GM12801 (cell line): ENCODE measurements around the gene PRM2.

Source experiments
- TF ChIP-seq, protein P1 (sequence below): IDR thresholded peaks from one replicate; pipeline ENCODE4 v1.5.1; 2011; ENCODE audit warnings: control low read depth; ENCODE audit not compliant: insufficient read length; ENCODE audit errors: extremely low read depth

The PRM2 gene

DNA sequence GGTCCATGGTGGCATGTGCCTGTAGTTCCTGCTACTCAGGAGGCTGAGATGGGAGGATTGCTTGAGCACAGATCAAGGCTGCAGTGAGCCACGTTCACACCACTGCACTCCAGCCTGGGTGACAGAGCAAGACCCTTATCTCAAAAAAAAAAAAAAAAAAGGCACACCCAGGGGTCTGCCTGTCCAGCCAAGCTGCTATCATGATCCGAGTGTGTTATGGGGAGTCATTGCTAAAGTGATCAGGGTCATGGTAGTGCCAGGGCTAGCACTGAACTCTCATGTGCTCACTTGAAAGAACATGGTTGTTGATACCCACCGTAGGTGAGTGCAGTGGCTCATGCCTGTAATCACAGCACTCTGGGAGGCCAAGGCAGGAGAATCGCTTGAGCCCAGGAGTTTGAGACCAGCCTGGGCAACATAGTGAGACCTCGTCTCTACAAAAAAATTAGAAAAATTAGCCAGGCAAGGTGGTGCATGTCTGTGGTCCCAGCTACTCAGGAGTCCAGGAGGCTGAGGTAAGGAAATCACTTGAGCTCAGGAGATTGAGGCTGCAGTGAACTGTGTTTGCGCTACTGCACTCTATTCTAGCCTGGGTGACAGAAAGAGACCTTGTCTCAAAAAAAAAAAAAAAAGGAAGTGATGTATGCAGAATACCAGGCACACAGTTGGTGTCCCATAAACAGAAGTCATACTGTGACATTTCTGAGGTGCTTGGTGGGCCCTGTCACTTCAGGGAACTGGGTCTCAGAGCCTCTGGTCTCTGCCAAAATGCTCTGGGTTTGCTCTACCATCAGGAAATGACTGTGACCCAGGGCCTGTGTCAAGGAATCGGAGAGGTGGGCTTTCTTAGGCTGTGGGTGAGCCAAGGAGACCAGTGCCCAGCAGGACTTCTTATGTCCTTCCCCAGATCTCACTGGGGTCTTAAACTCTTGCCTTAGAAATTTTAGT lies 2.7 kb upstream of the PRM2 start:
- TF ChIP-seq, protein P1, sequence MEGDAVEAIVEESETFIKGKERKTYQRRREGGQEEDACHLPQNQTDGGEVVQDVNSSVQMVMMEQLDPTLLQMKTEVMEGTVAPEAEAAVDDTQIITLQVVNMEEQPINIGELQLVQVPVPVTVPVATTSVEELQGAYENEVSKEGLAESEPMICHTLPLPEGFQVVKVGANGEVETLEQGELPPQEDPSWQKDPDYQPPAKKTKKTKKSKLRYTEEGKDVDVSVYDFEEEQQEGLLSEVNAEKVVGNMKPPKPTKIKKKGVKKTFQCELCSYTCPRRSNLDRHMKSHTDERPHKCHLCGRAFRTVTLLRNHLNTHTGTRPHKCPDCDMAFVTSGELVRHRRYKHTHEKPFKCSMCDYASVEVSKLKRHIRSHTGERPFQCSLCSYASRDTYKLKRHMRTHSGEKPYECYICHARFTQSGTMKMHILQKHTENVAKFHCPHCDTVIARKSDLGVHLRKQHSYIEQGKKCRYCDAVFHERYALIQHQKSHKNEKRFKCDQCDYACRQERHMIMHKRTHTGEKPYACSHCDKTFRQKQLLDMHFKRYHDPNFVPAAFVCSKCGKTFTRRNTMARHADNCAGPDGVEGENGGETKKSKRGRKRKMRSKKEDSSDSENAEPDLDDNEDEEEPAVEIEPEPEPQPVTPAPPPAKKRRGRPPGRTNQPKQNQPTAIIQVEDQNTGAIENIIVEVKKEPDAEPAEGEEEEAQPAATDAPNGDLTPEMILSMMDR = no peak

DNA sequence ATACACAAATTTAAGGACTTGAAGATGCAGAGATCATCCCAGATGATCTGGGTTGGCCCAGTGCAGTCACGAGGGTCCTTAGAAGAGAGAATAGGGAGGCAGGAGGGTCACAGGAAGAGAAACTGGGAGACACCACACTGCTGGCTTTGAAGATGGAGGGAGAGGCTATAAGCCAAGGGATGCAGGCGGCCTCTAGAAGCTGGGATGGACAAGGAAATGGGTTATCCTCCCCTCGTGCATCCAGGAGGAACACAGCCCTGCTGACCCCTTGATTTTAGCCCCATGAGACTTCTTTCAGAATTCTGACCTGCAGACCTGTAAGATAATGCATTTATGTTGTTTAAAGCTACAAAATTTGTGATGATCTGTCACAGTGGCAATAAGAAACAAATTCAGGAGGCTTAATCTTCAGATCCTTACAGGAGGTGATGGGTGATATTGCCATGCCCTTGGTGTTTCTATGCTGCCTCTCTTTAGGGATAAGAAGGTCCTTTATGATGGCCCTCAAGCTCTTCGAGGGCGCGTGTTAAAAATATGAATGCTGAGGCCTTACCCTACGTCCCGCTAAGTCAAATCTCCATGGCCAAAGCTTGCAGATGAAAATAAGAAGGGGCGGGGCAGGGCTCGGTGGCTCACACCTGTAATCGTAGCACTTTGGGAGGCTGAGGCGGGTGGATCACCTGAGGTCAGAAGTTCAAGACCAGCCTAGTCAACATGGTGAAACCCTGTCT lies 1.5 kb upstream of the PRM2 start:
- TF ChIP-seq, protein P1 = no peak

DNA sequence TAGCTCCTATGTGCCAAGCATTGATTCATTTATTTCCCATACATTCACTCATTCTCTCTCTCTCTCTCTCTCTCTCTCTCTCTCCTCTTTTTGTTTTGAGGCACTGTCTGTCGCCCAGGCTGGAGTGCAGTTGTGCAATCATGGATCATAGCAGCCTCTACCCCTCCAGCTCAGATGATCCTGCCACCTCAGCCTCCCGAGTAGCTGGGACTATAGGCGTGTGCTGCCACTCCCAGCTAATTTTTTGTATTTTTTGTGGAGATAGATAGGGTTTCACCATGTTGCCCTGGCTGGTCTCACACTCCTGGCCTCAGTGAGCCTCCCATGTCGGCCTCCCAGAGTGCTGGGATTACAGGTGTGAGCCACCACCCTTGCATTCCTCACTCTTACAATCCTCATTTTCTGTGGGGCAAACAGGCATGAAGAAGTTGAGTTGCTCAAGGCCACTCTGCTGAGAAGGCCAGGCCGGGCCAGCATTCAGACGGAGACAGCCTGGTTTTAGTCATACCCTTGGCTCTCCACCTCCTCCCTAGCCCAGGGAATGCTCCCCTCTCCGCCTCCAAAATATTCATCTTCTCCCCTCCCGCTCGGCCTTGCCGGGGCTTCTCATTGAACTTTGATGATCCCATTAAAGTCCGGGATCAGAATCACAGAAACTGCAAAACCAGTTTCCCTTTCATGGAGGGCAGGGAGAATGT lies 765 bp upstream of the PRM2 start:
- TF ChIP-seq, protein P1 = no peak

DNA sequence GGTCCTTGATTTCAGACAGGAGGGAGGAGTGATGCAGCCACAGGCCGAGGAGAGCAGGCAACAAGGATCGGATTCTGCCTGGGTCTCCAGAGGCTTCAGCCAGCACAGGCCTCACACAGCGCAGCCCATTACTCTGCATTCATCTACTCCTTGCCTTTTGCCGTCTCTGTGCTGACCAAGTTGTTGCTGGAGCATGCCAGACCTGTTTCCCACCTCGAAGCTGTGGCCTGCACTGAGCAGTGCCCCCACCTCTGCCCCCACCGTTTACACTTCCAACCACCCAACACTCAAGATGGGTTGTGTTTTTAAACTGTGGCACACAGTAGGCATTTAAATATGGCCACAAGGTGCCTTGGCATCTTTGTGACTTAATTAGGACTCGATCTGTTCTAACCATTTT lies 1.3 kb downstream of the PRM2 start:
- TF ChIP-seq, protein P1 = no peak

DNA sequence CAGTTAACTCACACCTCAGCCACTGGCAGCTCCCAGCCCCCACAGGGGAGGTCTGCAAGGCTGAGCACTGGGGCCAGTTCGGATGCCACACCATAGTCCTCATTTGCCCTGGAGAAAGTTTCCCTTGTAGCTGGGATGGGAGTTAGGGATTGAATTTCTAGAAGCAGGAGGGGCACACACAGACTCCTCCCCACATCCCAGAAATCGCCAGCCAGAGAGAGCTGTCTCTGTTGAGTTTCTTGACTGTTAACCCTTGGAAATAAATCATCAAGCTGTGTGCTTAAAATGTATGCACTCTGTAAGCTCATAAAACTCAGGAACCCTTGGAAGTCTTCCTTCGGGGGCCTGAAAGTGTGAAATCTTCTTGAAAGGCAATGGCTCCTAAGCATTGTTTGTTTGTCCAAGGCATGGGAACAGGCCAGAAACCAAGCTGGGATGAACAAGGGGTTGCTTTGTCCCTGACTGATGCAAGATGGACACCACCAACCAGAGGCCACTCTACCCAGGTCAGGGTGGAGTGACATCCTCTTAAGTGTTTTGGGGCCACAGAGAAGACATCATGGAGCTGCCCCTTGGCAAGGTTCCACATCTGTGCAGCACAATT lies 2.5 kb downstream of the PRM2 start:
- TF ChIP-seq, protein P1 = no peak

DNA sequence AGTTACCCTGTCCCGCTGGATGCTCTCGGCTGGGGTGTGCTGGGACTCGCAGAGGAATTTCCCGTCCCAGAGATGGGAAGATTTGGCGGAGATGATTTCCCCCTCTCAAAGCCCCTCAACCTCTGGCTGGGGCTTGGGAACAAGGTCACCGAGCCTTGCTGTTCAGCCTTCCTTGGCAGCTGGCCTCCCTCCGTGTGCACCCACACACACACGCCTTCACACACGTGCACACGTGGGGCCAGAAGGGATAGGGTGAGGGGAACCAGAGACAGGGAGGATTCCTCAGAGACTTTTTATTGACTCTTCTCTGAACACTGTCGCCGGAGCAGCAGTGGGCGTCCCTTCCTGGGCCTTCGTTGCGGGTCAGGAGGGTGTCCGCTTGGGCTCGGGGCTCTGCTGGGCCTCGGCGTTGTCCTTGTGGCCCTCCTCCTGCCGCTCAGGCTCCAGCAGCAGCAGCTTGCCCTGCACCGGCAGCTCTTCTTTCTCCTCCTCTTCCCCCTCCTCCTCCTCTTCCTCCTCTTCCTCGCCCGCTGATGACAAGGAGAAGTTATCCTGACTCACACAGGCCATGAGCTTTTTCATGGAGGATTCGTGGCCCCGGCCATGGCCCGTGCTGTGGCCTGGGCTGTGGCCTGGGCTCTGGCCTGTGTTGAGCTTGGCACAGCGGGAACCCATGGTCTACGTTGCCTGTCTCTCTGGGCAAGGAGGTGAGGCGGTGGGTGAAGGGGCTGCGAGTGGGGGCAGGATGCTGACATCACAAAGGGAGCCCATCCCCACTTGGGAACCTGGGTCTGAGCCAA lies 3.2 kb downstream of the PRM2 start, which contains the start of gene PRM3:
TSS of gene PRM3 (minus strand) at position 709 of the 800 bp plus-strand sequence. CDS start at position 675, 34 bp downstream.
- TF ChIP-seq, protein P1 = no peak
